ENCODE measurements around the gene ACAD10.
A peak's percentile ranks its signal among the peaks of the same experiment; 100 is the strongest.
"Not testable (repeated sequence)": the region's sequence is repeated elsewhere in the genome, so short reads cannot be mapped to it uniquely, and the experiment has no call there.

The ACAD10 gene

DNA sequence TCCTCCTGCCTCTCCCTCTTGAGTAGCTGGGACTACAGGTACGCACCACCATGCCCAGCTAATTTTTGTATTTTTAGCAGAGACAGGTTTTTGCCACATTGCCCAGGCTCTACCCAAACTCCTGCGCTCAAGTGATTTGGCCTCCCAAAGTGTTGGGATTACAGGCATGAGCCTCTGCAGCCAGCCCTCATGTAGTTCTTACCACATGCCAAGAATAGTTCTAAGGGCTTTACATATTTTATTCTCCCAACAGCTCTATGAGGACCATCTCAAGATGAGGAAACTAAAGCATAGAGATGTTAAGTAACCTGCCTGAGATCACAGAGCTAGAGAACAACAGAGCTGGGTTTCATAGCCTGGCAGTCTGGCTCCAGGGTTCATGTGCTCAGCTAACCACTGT lies 42.9 kb downstream of the ACAD10 start:
- DNase-seq (ENCODE audit: low read depth, low spot score), result peak; percentile 7
- no peak overlapping the region for H3K4me3 ChIP-seq (ENCODE audit: low read depth, low read length)
- POLR2A ChIA-PET, result no interaction called here
- CTCF ChIA-PET, result interaction anchor here (1.2 to 2.9 kb wide), 2 partner anchors 9 to 84 kb away, joined by 3 to 9 read pairs; no protein-coding TSS in a partner anchor
- no peak for TF ChIP-seq CTCF (IDR thresholded peaks at IDR 0.05; ENCODE audit: insufficient read depth, low read length, missing control alignments)

DNA sequence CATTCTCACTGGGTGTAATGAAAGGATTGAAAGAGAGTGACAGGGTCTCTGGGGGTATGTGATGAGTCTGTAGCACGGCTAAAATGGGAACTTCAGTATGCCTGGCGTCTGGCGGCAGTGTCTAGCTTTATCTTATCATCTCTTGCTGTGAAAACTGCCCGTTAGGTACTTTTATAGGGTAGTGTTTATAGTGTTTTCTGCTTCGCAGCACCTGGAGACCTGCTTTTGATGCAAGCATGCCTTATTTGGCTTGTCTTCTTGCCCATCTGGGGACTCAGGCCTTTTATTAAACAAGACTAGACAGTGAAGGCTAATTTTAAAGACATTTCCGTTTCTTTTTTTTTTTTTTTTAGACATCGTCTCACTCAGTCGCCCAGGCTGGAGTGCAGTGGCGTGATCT lies 44.6 kb downstream of the ACAD10 start:
- ChIA-PET CTCF (interaction anchor here (0.5 to 2.9 kb wide), 2 partner anchors 13 to 82 kb away, joined by 4 to 9 read pairs; no protein-coding TSS in a partner anchor), POLR2A (no interaction called here)
- no peak overlapping the region for H3K4me3 ChIP-seq (ENCODE audit: low read depth, low read length)
- TF ChIP-seq CTCF (IDR thresholded peaks at IDR 0.05; ENCODE audit: insufficient read depth, low read length, missing control alignments), result no peak
- no peak for DNase-seq (ENCODE audit: low read depth, low spot score)

GRCh38 chr12:111732786-111733185 lies 46.9 kb downstream of the ACAD10 start:
- DNase-seq (ENCODE audit: low read depth, low spot score), result no peak
- no peak overlapping the region for H3K4me3 ChIP-seq (ENCODE audit: low read depth, low read length)
- ChIA-PET POLR2A (no interaction called here), CTCF (interaction anchor here (0.6 kb wide), 1 partner anchor 218 kb away, joined by 4 read pairs; no protein-coding TSS in a partner anchor)
- no peak for TF ChIP-seq CTCF (IDR thresholded peaks at IDR 0.05; ENCODE audit: insufficient read depth, low read length, missing control alignments)

GRCh38 chr12:111733340-111733915 lies 47.6 kb downstream of the ACAD10 start:
- CTCF ChIA-PET, result no interaction called here
- no peak for DNase-seq (ENCODE audit: low read depth, low spot score)

GRCh38 chr12:111739524-111739923 lies 53.7 kb downstream of the ACAD10 start:
- POLR2A ChIA-PET; H3K4me3 ChIP-seq (ENCODE audit: low read depth, low read length); DNase-seq (ENCODE audit: low read depth, low spot score): not testable (repeated sequence)
- CTCF ChIA-PET, result interaction anchor here (0.7 kb wide), 2 partner anchors 13 to 672 kb away, joined by 3 read pairs; no protein-coding TSS in a partner anchor

More at GRCh38 chr12:111733340-111733915, 47.6 kb downstream of the ACAD10 start:
- POLR2A ChIA-PET, result no interaction called here
- no peak for TF ChIP-seq CTCF (IDR thresholded peaks at IDR 0.05; ENCODE audit: insufficient read depth, low read length, missing control alignments)
- no peak overlapping the region for H3K4me3 ChIP-seq (ENCODE audit: low read depth, low read length)

GRCh38 chr12:111741235-111741812 lies 55.5 kb downstream of the ACAD10 start:
- H3K4me3 ChIP-seq (ENCODE audit: low read depth, low read length), result no peak overlapping the region
- ChIA-PET CTCF (interaction anchor here (1.6 to 1.8 kb wide), 2 partner anchors 12 to 72 kb away, joined by 5 to 9 read pairs; no protein-coding TSS in a partner anchor), POLR2A (no interaction called here)
- TF ChIP-seq CTCF (IDR thresholded peaks at IDR 0.05; ENCODE audit: insufficient read depth, low read length, missing control alignments), result no peak
- DNase-seq (ENCODE audit: low read depth, low spot score), result no peak
